Cardiac muscle cell (in vitro differentiated cells and primary cell): Measurements from ENCODE around the gene RCN1. TPM values are rescaled to one million over a fixed set of nuclear protein-coding genes. Genes with fewer than 3 reads are reported as not detected.

Experiments used
- DNase-seq, 2 donors: peaks; one replicate each; pipeline versions ENCODE4 v3.0.0 to v3.0.0-alpha.2; 2010 to 2017; ENCODE audit warnings: low read depth in 1 of 2, low spot score in 1 of 2
- H3K27ac ChIP-seq: fragments of 200-600 bp; sonication (generic); 2 replicates; pipeline ENCODE4 v1.5.1; 2016
- H3K27me3 ChIP-seq: fragments of 200-600 bp; sonication (generic); 2 replicates; pipeline ENCODE4 v1.6.0; 2016; ENCODE audit warnings: control low read depth
- H3K36me3 ChIP-seq: fragments of 200-600 bp; sonication (generic); 2 replicates; pipeline ENCODE4 v1.5.1; 2016; ENCODE audit warnings: control low read depth
- H3K4me1 ChIP-seq: fragments of 200-600 bp; sonication (generic); 2 replicates; pipeline ENCODE4 v1.8.1; 2017; ENCODE audit warnings: low read depth, mild to moderate bottlenecking, mixed run types
- H3K4me3 ChIP-seq: fragments of 200-600 bp; sonication (generic); 2 replicates; pipeline ENCODE4 v1.5.1; 2016; ENCODE audit warnings: mild to moderate bottlenecking
- H3K9me3 ChIP-seq: fragments of 200-600 bp; sonication (generic); 2 replicates; pipeline ENCODE4 v1.5.1; 2017; ENCODE audit warnings: low read depth, mild to moderate bottlenecking, control low read depth
- polyA plus RNA-seq: library from polyadenylated mRNA; unstranded; fragments of >200 nt; fragmentation: Nextera tagmentation; extraction: Ambion mirVana; gene quantifications from 2 replicates; pipeline ENCODE4 v1.2.1, GENCODE V29; 2016
- total RNA-seq: library from RNA; depleted of rRNA; stranded (reverse); fragments of >200 nt; gene quantifications from 2 replicates; pipeline ENCODE4 v1.2.3, GENCODE V29; 2016
- TF ChIP-seq, protein P1 (sequence below): IDR thresholded peaks from 2 replicates; pipeline ENCODE4 v1.5.1; 2012; ENCODE audit warnings: low read depth, mild to moderate bottlenecking, low read length

Gene RCN1
- total and polyA plus RNA-seq, 2 experiments from 2014 or later = 64.5 to 125 TPM

DNA sequence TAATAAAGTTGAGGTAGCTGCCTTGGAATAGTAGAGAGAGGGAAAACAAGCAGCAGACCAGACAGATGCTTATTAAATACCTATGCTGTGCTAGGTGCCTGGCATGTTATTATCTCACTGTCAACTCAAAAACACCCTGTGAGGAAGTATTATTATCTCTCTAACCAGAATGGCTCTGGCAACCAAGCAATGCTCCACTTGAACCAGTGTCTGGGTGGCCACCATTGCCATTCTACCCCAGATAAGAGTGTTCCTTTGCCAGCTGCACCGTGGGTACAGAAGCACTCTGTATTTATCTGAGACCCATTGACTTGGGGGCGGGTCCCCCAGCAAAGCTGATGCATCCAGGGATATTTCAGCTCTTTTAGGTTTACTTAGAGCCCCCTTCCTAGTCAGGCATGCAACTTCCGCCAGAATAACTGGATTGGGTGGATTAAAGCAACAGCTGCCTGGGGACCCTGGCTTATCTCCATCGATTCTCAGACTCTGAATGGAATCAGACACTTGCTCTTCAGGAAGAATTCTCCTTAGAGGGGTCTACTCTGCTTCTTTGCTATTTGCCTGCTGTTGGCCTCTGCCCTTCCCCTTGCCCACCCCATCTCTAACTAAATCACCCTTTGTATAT lies 49.1 kb downstream of the RCN1 start:
- H3K4me1 ChIP-seq = no peaks in the 10 kb centered on the region

DNA sequence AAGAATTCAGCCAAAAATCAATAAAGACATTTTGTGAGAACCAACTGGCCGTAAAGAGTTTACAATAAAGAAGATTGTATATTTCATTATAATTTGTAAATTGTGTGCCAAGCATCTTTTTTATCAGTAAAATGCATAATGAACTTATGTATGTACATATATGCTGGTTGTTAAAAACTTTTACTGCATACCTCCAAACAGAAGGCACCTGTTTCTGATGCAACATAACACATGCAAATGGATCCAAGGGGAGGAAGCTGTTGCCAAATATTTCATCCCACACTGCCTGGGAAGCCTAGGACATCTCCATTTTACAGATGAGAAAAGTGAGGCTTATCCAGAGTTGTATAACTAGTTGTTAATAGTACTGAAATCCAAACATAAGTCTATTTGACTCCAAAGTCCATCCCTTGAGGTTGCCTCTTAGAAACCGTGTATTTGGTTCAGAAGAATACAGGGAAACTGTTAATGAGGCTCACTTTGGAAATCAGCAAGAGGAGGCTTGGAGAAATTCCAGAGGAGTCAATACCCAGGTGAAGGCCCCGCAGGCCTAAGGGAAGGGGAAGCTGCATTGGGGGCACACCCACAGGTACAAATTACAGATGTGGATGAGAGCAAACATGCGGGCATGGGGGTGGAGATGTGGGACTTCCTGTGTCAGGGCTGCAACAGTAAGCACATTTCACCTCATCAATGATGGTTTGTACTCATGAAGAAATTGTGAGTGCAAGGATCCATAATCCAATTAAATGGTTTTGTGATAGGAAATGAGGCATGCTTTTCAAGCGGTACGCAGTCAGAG lies 51.1 kb downstream of the RCN1 start:
- no peak for DNase-seq
- TF ChIP-seq, protein P1, sequence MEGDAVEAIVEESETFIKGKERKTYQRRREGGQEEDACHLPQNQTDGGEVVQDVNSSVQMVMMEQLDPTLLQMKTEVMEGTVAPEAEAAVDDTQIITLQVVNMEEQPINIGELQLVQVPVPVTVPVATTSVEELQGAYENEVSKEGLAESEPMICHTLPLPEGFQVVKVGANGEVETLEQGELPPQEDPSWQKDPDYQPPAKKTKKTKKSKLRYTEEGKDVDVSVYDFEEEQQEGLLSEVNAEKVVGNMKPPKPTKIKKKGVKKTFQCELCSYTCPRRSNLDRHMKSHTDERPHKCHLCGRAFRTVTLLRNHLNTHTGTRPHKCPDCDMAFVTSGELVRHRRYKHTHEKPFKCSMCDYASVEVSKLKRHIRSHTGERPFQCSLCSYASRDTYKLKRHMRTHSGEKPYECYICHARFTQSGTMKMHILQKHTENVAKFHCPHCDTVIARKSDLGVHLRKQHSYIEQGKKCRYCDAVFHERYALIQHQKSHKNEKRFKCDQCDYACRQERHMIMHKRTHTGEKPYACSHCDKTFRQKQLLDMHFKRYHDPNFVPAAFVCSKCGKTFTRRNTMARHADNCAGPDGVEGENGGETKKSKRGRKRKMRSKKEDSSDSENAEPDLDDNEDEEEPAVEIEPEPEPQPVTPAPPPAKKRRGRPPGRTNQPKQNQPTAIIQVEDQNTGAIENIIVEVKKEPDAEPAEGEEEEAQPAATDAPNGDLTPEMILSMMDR = no peak
- Histone ChIP-seq H3K36me3 (no peaks in the 10 kb centered on the region), H3K4me1 (no peaks in the 10 kb centered on the region), H3K9me3 (no peaks in the 10 kb centered on the region), H3K27me3 (no peaks in the 10 kb centered on the region), H3K4me3 (no peak overlapping the region), H3K27ac (no peak overlapping the region)

More for the DNA sequence above, 49.1 kb downstream of the RCN1 start:
- H3K9me3 ChIP-seq = no peaks in the 10 kb centered on the region
- no peak overlapping the region for H3K4me3 ChIP-seq
- DNase-seq = no peak
- TF ChIP-seq, protein P1 = no peak
- H3K36me3 ChIP-seq = no peaks in the 10 kb centered on the region
- no peak overlapping the region for H3K27ac ChIP-seq
- H3K27me3 ChIP-seq = no peaks in the 10 kb centered on the region

DNA sequence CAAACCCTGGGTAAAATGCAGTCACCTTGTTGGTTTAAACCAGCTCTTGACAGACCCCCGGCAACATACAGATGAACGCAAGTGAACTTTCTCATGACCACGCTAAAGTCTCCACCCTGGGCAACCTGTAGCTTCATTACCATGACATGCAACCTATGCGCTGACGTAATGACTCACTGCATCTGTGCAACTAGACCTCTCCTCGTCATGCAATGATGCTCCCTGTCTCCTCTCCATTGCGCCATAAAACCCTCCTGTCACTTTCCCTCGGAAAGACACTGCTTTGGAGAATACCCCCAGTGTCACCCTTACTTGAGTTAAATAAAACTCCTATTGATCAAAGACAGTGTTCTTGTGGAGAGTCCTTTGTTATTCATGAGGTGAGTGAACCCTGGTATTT lies 52.5 kb downstream of the RCN1 start:
- DNase-seq = no peak
- TF ChIP-seq, protein P1 = no peak
- Histone ChIP-seq H3K27ac (no peak overlapping the region), H3K4me1 (no peaks in the 10 kb centered on the region), H3K36me3 (no peaks in the 10 kb centered on the region), H3K9me3 (no peaks in the 10 kb centered on the region), H3K27me3 (no peaks in the 10 kb centered on the region), H3K4me3 (no peak overlapping the region)

DNA sequence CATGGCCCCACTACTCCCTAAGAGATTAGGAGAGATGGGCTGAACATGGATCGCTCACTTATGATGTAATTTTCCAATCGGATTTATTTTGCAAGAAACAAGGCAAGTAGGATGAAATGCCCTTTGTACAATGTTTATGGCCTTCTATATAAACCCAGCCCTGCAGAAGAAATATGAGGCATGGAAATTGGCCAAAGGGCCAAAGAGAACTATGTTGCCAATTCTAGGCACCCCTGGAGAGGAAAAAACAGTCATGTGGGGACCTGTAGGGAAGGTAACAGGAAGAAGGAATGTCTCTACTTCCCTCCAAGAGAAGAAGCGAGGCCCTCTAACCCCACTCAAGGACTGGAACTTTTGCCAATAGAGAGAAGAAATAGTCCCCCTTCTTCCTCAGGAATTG lies 54.4 kb downstream of the RCN1 start:
- no peaks in the 10 kb centered on the region for H3K36me3 ChIP-seq
- no peak overlapping the region for H3K4me3 ChIP-seq
- H3K27me3 ChIP-seq = no peaks in the 10 kb centered on the region
- TF ChIP-seq, protein P1 = no peak
- no peak overlapping the region for H3K27ac ChIP-seq
- no peaks in the 10 kb centered on the region for H3K4me1 ChIP-seq
- no peak for DNase-seq
- H3K9me3 ChIP-seq = no peaks in the 10 kb centered on the region

- Histone ChIP-seq H3K4me3 (no peak overlapping the region), H3K27ac (no peak overlapping the region), H3K4me1 (no peaks in the 10 kb centered on the region), H3K27me3 (no peaks in the 10 kb centered on the region), H3K9me3 (no peaks in the 10 kb centered on the region), H3K36me3 (no peaks in the 10 kb centered on the region)
- no peak for DNase-seq
- TF ChIP-seq, protein P1 = no peak
These were observed 58.0 kb downstream of the RCN1 start for GRCh38 chr11:32148895-32149294.
